Inferior parietal cortex (tissue), 1 donor: ENCODE data around the gene TMC1.
"Not testable (repeated sequence)": the region's sequence is repeated elsewhere in the genome, so short reads cannot be mapped to it uniquely, and the experiment has no call there.

Experiments used
- DNase-seq: peaks from one replicate; pipeline ENCODE4 v3.0.0-alpha.2; 2016; ENCODE audit errors: extremely low spot score

TMC1 gene

GRCh38 chr9:72818385-72818784, 297.0 kb downstream of the TMC1 start:
- DNase-seq = no peak

GRCh38 chr9:72823971-72824370, 302.6 kb downstream of the TMC1 start:
- no peak for DNase-seq

- no peak for DNase-seq
Observed at GRCh38 chr9:72826996-72827949, 305.9 kb downstream of the TMC1 start.

- no peak for DNase-seq
Observed at GRCh38 chr9:72827950-72828731, 306.7 kb downstream of the TMC1 start.

- DNase-seq = no peak
Observed at GRCh38 chr9:72834994-72835393, 313.6 kb downstream of the TMC1 start.

GRCh38 chr9:72836790-72837189, 315.4 kb downstream of the TMC1 start:
- no peak for DNase-seq

- DNase-seq = no peak
Observed at GRCh38 chr9:72839085-72839484, 317.7 kb downstream of the TMC1 start.

- no peak for DNase-seq
Observed at GRCh38 chr9:72843520-72844439, 322.4 kb downstream of the TMC1 start.

GRCh38 chr9:72844440-72844768, 323.0 kb downstream of the TMC1 start:
- DNase-seq = no peak

- DNase-seq = not testable (repeated sequence)
Observed at GRCh38 chr9:72845052-72845451, 323.6 kb downstream of the TMC1 start.

- DNase-seq = not testable (repeated sequence)
Observed at GRCh38 chr9:72850209-72850608, 328.8 kb downstream of the TMC1 start.

GRCh38 chr9:72855321-72855720, 333.9 kb downstream of the TMC1 start:
- DNase-seq = no peak

- DNase-seq = no peak
Observed at GRCh38 chr9:72855890-72856523, 334.6 kb downstream of the TMC1 start.

GRCh38 chr9:72856972-72857623, 335.7 kb downstream of the TMC1 start:
- peak; percentile 87 for DNase-seq

GRCh38 chr9:72857624-72857996, 336.2 kb downstream of the TMC1 start:
- DNase-seq = no peak

- DNase-seq = no peak
Observed at GRCh38 chr9:72858089-72858912, 336.9 kb downstream of the TMC1 start.

- DNase-seq = not testable (repeated sequence)
Observed at GRCh38 chr9:72862788-72863187, 341.4 kb downstream of the TMC1 start.

GRCh38 chr9:72863456-72864094, 342.2 kb downstream of the TMC1 start:
- DNase-seq = no peak

GRCh38 chr9:72864327-72864726, 342.9 kb downstream of the TMC1 start:
- DNase-seq = no peak
